ENCODE results near the gene RASAL2.

Gene RASAL2

GRCh38 chr1:178266113-178266512 lies 172.2 kb downstream of the RASAL2 start:
- Histone ChIP-seq H3K4me3 (ENCODE audit: low read length) (peak overlapping the region; percentile 31), H3K4me1 (ENCODE audit: insufficient read depth, low read length) (peaks cover 83% of the 10 kb centered on the region), H3K9ac (ENCODE audit: low read depth, low read length) (peak overlapping the region; percentile 57), H3K36me3 (ENCODE audit: insufficient read depth, low read length) (no peaks in the 10 kb centered on the region), H3K27me3 (ENCODE audit: insufficient read depth, low read length) (no peaks in the 10 kb centered on the region), H3K27ac (ENCODE audit: low read depth, low read length) (peak overlapping the region; percentile 94), H3K9me3 (ENCODE audit: insufficient read depth, low read depth, low read length) (no peaks in the 10 kb centered on the region)
- WGBS: 80% methylated on average over 3 of the region's 3 CpGs

- Histone ChIP-seq H3K36me3 (ENCODE audit: insufficient read depth, low read length) (no peaks in the 10 kb centered on the region), H3K27ac (ENCODE audit: low read depth, low read length) (peak overlapping the region; percentile 94), H3K27me3 (ENCODE audit: insufficient read depth, low read length) (no peaks in the 10 kb centered on the region), H3K9me3 (ENCODE audit: insufficient read depth, low read depth, low read length) (no peaks in the 10 kb centered on the region), H3K4me3 (ENCODE audit: low read length) (peak overlapping the region; percentile 39), H3K9ac (ENCODE audit: low read depth, low read length) (peak overlapping the region; percentile 74), H3K4me1 (ENCODE audit: insufficient read depth, low read length) (peaks cover 85% of the 10 kb centered on the region)
- 6% methylated on average over 4 of the region's 4 CpGs for WGBS
These were observed 172.7 kb downstream of the RASAL2 start for GRCh38 chr1:178266619-178267066.

GRCh38 chr1:178267646-178268094 lies 173.8 kb downstream of the RASAL2 start:
- Histone ChIP-seq H3K9ac (ENCODE audit: low read depth, low read length) (peak overlapping the region; percentile 74; the same call in 1 of the 2 replicates), H3K36me3 (ENCODE audit: insufficient read depth, low read length) (no peaks in the 10 kb centered on the region), H3K9me3 (ENCODE audit: insufficient read depth, low read depth, low read length) (no peaks in the 10 kb centered on the region), H3K4me1 (ENCODE audit: insufficient read depth, low read length) (peaks cover 82% of the 10 kb centered on the region), H3K4me3 (ENCODE audit: low read length) (no peak overlapping the region), H3K27me3 (ENCODE audit: insufficient read depth, low read length) (no peaks in the 10 kb centered on the region), H3K27ac (ENCODE audit: low read depth, low read length) (peak overlapping the region; percentile 94)
- 35% methylated on average over 3 of the region's 3 CpGs for WGBS

GRCh38 chr1:178271471-178271870 lies 177.6 kb downstream of the RASAL2 start:
- no peaks in the 10 kb centered on the region for H3K27me3 ChIP-seq (ENCODE audit: insufficient read depth, low read length)
- no peak overlapping the region for H3K9ac ChIP-seq (ENCODE audit: low read depth, low read length)
- H3K36me3 ChIP-seq (ENCODE audit: insufficient read depth, low read length): no peaks in the 10 kb centered on the region
- WGBS: 84% methylated on average over 1 of the region's 1 CpG
- H3K4me3 ChIP-seq (ENCODE audit: low read length): no peak overlapping the region
- H3K9me3 ChIP-seq (ENCODE audit: insufficient read depth, low read depth, low read length): no peaks in the 10 kb centered on the region
- no peak overlapping the region for H3K27ac ChIP-seq (ENCODE audit: low read depth, low read length)
- peaks cover 69% of the 10 kb centered on the region for H3K4me1 ChIP-seq (ENCODE audit: insufficient read depth, low read length)

- Histone ChIP-seq H3K36me3 (ENCODE audit: insufficient read depth, low read length) (no peaks in the 10 kb centered on the region), H3K27me3 (ENCODE audit: insufficient read depth, low read length) (no peaks in the 10 kb centered on the region), H3K27ac (ENCODE audit: low read depth, low read length) (no peak overlapping the region), H3K9me3 (ENCODE audit: insufficient read depth, low read depth, low read length) (peaks cover 8% of the 10 kb centered on the region; the same call in 1 of the 2 replicates), H3K9ac (ENCODE audit: low read depth, low read length) (no peak overlapping the region), H3K4me3 (ENCODE audit: low read length) (no peak overlapping the region), H3K4me1 (ENCODE audit: insufficient read depth, low read length) (peaks cover 58% of the 10 kb centered on the region)
- 81% methylated on average over 6 of the region's 6 CpGs for WGBS
These were observed 180.0 kb downstream of the RASAL2 start for GRCh38 chr1:178273707-178274410.

DNA sequence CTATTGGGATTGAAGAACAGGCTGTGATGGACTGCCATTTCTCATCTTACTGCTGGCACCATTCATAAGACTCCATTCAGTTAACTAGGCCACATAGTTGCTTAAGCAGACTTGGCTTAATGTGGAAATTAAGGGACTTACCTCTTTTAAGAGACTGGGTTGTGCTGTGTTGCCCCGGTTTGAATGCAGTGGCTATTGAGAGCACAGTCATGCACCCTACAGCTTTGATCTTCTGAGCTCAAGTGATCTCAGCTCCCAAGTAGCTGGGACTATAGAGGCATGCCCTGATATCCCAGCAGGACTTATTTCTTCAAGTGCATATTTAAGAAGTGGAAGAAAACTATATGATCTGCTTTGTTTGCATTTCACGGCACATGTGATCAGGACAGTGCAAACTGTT lies 181.1 kb downstream of the RASAL2 start:
- 82% methylated on average over 2 of the region's 2 CpGs for WGBS
- H3K4me3 ChIP-seq (ENCODE audit: low read length): no peak overlapping the region
- no peaks in the 10 kb centered on the region for H3K27me3 ChIP-seq (ENCODE audit: insufficient read depth, low read length)
- H3K4me1 ChIP-seq (ENCODE audit: insufficient read depth, low read length): peaks cover 62% of the 10 kb centered on the region
- no peak overlapping the region for H3K27ac ChIP-seq (ENCODE audit: low read depth, low read length)
- peaks cover 8% of the 10 kb centered on the region; the same call in 1 of the 2 replicates for H3K9me3 ChIP-seq (ENCODE audit: insufficient read depth, low read depth, low read length)
- H3K36me3 ChIP-seq (ENCODE audit: insufficient read depth, low read length): no peaks in the 10 kb centered on the region
- no peak overlapping the region for H3K9ac ChIP-seq (ENCODE audit: low read depth, low read length)

- Histone ChIP-seq H3K4me1 (ENCODE audit: insufficient read depth, low read length) (peaks cover 64% of the 10 kb centered on the region), H3K9ac (ENCODE audit: low read depth, low read length) (no peak overlapping the region), H3K9me3 (ENCODE audit: insufficient read depth, low read depth, low read length) (peaks cover 8% of the 10 kb centered on the region; the same call in 1 of the 2 replicates), H3K4me3 (ENCODE audit: low read length) (no peak overlapping the region), H3K27ac (ENCODE audit: low read depth, low read length) (0 out of 2 replicates have a peak overlapping the region, but pooled peaks have one; percentile 21), H3K27me3 (ENCODE audit: insufficient read depth, low read length) (no peaks in the 10 kb centered on the region), H3K36me3 (ENCODE audit: insufficient read depth, low read length) (no peaks in the 10 kb centered on the region)
- WGBS: 93% methylated on average over 1 of the region's 2 CpGs
These were observed 181.6 kb downstream of the RASAL2 start for GRCh38 chr1:178275553-178275952.

GRCh38 chr1:178277793-178278530 lies 184.1 kb downstream of the RASAL2 start:
- peaks cover 70% of the 10 kb centered on the region for H3K4me1 ChIP-seq (ENCODE audit: insufficient read depth, low read length)
- H3K27ac ChIP-seq (ENCODE audit: low read depth, low read length): no peak overlapping the region; the same call in 1 of the 2 replicates
- no peaks in the 10 kb centered on the region for H3K27me3 ChIP-seq (ENCODE audit: insufficient read depth, low read length)
- H3K9me3 ChIP-seq (ENCODE audit: insufficient read depth, low read depth, low read length): peaks cover 8% of the 10 kb centered on the region; the same call in 1 of the 2 replicates
- WGBS: 94% methylated on average over 4 of the region's 4 CpGs
- H3K9ac ChIP-seq (ENCODE audit: low read depth, low read length): no peak overlapping the region
- no peak overlapping the region for H3K4me3 ChIP-seq (ENCODE audit: low read length)
- H3K36me3 ChIP-seq (ENCODE audit: insufficient read depth, low read length): no peaks in the 10 kb centered on the region

- peaks cover 69% of the 10 kb centered on the region for H3K4me1 ChIP-seq (ENCODE audit: insufficient read depth, low read length)
- H3K36me3 ChIP-seq (ENCODE audit: insufficient read depth, low read length): no peaks in the 10 kb centered on the region
- WGBS: no CpG with 5 or more reads among the region's 1 CpG
- no peak overlapping the region; the same call in 1 of the 2 replicates for H3K27ac ChIP-seq (ENCODE audit: low read depth, low read length)
- H3K4me3 ChIP-seq (ENCODE audit: low read length): no peak overlapping the region
- no peak overlapping the region for H3K9ac ChIP-seq (ENCODE audit: low read depth, low read length)
- H3K9me3 ChIP-seq (ENCODE audit: insufficient read depth, low read depth, low read length): peaks cover 8% of the 10 kb centered on the region; the same call in 1 of the 2 replicates
- no peaks in the 10 kb centered on the region for H3K27me3 ChIP-seq (ENCODE audit: insufficient read depth, low read length)
These were observed 185.2 kb downstream of the RASAL2 start for GRCh38 chr1:178278916-178279686.

GRCh38 chr1:178282949-178283367 lies 189.1 kb downstream of the RASAL2 start:
- no peaks in the 10 kb centered on the region for H3K27me3 ChIP-seq (ENCODE audit: insufficient read depth, low read length)
- peaks cover 3% of the 10 kb centered on the region; the same call in 1 of the 2 replicates for H3K9me3 ChIP-seq (ENCODE audit: insufficient read depth, low read depth, low read length)
- peak overlapping the region; percentile 39 for H3K9ac ChIP-seq (ENCODE audit: low read depth, low read length)
- H3K27ac ChIP-seq (ENCODE audit: low read depth, low read length): peak overlapping the region; percentile 95
- 10% methylated on average over 1 of the region's 3 CpGs for WGBS
- H3K4me3 ChIP-seq (ENCODE audit: low read length): peak overlapping the region; percentile 43
- H3K4me1 ChIP-seq (ENCODE audit: insufficient read depth, low read length): peaks cover 64% of the 10 kb centered on the region
- peaks cover 4% of the 10 kb centered on the region for H3K36me3 ChIP-seq (ENCODE audit: insufficient read depth, low read length)
